Ovary (tissue), 9 donors: Measurements from ENCODE around the gene ATCAY. TPM values are rescaled to one million over a fixed set of nuclear protein-coding genes. Genes with fewer than 3 reads are reported as not detected.
"Not testable (repeated sequence)": the region's sequence is repeated elsewhere in the genome, so short reads cannot be mapped to it uniquely, and the experiment has no call there.

ENCODE experiments used
- DNase-seq, 5 donors: peaks; one replicate each; pipeline ENCODE4 v3.0.0-alpha.2; 2019 to 2020
- H3K27ac ChIP-seq, 2 donors: fragments of 200-600 bp; one replicate each; pipeline versions ENCODE4 v1.5.1 to v1.8.0; 2019 to 2022
- H3K27me3 ChIP-seq: fragments of 200-600 bp; one replicate; pipeline ENCODE4 v1.8.0; 2022
- H3K36me3 ChIP-seq: fragments of 200-600 bp; sonication (generic); one replicate; pipeline ENCODE4 v1.5.1; 2019
- H3K4me1 ChIP-seq: one replicate; pipeline ENCODE4 v1.8.1; 2013; ENCODE audit warnings: mild to moderate bottlenecking, moderate library complexity; ENCODE audit not compliant: insufficient read depth
- H3K4me3 ChIP-seq: fragments of 200-600 bp; sonication (generic); one replicate; pipeline ENCODE4 v1.5.1; 2017
- H3K9me3 ChIP-seq, 2 donors: fragments of 200-600 bp in 1 of 2; sonication (generic) in 1 of 2; one replicate each; pipeline versions ENCODE4 v1.5.1 to v1.8.1; 2013 to 2019; ENCODE audit warnings: mild to moderate bottlenecking in 1 of 2, moderate library complexity in 1 of 2
- CTCF ChIP-seq, 3 donors: fragments of 450-650 bp in 2 of 3; fragments of 200-600 bp in 1 of 3; IDR thresholded peaks; one replicate each; pipeline versions ENCODE4 v1.5.1 to v1.8.0; 2016 to 2022; ENCODE audit warnings: antibody characterized with exemption in 3 of 3, mild to moderate bottlenecking in 1 of 3
- EP300 ChIP-seq: sonication (generic); formaldehyde crosslinking; IDR thresholded peaks from one replicate; pipeline ENCODE4 v1.6.1; 2017; ENCODE audit warnings: antibody characterized with exemption
- POLR2A ChIP-seq: fragments of 450-650 bp; IDR thresholded peaks from one replicate; pipeline ENCODE4 v1.6.1; 2017; ENCODE audit warnings: antibody characterized with exemption, mild to moderate bottlenecking, moderate library complexity
- WGBS, 3 donors: extraction: QIAGEN DNeasy Blood & Tissue Kit in 1 of 3; methylation state at CpG; one replicate each; pipeline versions ENCODE4 v1.1.5 to v1.1.7; 2013 to 2017; 5-methylcytosine and 5-hydroxymethylcytosine counted together
- intact Hi-C, 4 donors: fragments of 100-400 bp; cut with DNase I; formaldehyde crosslinking; loops; one replicate each; pipeline versions ENCODE4 v1.11.0 to v1.15.1; 2022 to 2023
- polyA plus RNA-seq, 2 donors: library from polyadenylated mRNA; stranded (reverse); fragments of 200-250 nt in 1 of 2; fragments of 350-450 nt in 1 of 2; fragmentation: Illumina TruSeq in 1 of 2; extraction: RNeasy Lipid Tissue Mini Kit (QIAGEN cat#74804) in 1 of 2; gene quantifications; one replicate each; pipeline ENCODE4 v1.2.3, GENCODE V29; 2013 to 2014
- total RNA-seq, 7 donors: library from RNA; depleted of rRNA in 2 of 7; stranded (reverse); fragments of >200 nt in 2 of 7; fragmentation: NEBNext Ultra II Directional in 3 of 7; extraction: Animal tissue kit (Norgen Biotek cat#: 25700) in 3 of 7; gene quantifications; one replicate each; pipeline versions ENCODE4 v1.1.0 to v1.2.4, GENCODE V29; 2016 to 2023
- donor health status: DM: no; HTN: no; CAD: no; lungs with moderate emphysema.
- donor health status: DM: no; HTN: no; CAD: no.
- donor health status: Bipolar disorder and iron deficiency.
- donor health status: DM: yes; HTN: yes; CAD: no.
- donor health status: DM: no; HTN: no; CAD: no.
- donor health status: DM: yes; HTN: yes; CAD: no.

The ATCAY gene
- total and polyA plus RNA-seq, 9 donors, result 0.31 TPM; not detected in 8

DNA sequence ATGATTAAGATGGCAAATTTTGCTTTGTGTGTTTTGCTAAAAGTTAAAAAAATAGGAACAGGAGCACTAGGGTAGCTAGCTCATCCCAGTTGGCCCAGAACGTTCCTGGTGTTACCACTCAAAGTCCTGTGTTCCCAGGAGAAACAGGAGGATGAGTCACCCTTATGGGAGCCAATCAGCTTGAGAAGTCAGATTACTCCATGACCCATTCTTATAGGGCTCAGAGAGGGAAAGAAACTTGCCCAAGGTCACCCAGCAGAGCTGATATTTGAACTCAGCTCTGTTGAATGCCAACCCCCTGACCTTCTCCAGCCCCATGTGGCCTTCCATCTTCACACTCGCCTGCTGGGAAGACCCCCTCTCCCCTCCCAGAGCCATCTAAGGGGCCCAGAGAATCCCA lies 65.4 kb downstream of the ATCAY start:
- Histone ChIP-seq H3K9me3 (no peaks in the 10 kb centered on the region), H3K27me3 (no peaks in the 10 kb centered on the region), H3K36me3 (no peaks in the 10 kb centered on the region), H3K4me1 (peaks cover 2% of the 10 kb centered on the region), H3K27ac (no peak overlapping the region), H3K4me3 (no peak overlapping the region)
- intact Hi-C loops, result no loop called here
- 21 to 44% (median 29%) methylated on average over 2 of the region's 2 CpGs for WGBS, 3 donors
- no peak for DNase-seq
- no peak for TF ChIP-seq EP300
- no peak for TF ChIP-seq CTCF (IDR thresholded peaks at IDR 0.05)
- no peak for TF ChIP-seq POLR2A

- H3K27me3 ChIP-seq, H3K9me3 ChIP-seq, intact Hi-C loops, H3K4me3 ChIP-seq, H3K4me1 ChIP-seq, H3K27ac ChIP-seq, DNase-seq, H3K36me3 ChIP-seq: not testable (repeated sequence)
- 89 to 92% (median 89%) methylated on average over 15 of the region's 15 CpGs for WGBS, 3 donors
These were observed 66.9 kb downstream of the ATCAY start for GRCh38 chr19:3947316-3947933.

DNA sequence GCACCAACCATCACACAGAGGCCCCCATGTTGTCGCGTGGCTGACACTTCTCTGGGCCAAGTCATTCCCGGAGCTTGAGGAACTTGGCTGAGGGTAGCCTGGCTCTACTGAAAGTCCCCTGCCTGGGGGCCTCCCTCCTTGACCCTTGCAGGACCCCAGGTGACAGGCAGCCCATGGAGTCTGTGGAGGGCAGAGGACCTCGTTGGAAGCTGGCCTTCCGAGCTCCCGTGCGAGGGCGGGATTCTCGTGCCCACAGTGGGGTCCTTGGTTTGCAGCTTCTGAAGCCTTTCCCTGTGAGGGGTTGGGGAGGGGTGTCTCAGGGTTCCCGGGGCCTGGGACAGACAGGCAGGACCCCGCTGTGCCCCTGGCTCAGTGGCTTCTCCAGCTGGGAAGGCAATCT lies 68.8 kb downstream of the ATCAY start:
- Histone ChIP-seq H3K27ac (no peak overlapping the region), H3K36me3 (no peaks in the 10 kb centered on the region), H3K4me3 (no peak overlapping the region), H3K4me1 (peaks cover 10% of the 10 kb centered on the region), H3K9me3 (no peaks in the 10 kb centered on the region), H3K27me3 (no peaks in the 10 kb centered on the region)
- no peak for DNase-seq
- TF ChIP-seq CTCF (IDR thresholded peaks at IDR 0.05) (no peak), EP300 (no peak), POLR2A (no peak)
- 70 to 77% (median 75%) methylated on average over 11 of the region's 11 CpGs for WGBS, 3 donors
- intact Hi-C loops, result no loop called here

- intact Hi-C loops, result no loop called here
- no peak overlapping the region for H3K27ac ChIP-seq
- no peak for TF ChIP-seq POLR2A
- TF ChIP-seq CTCF (IDR thresholded peaks at IDR 0.05), result no peak
- no peak for TF ChIP-seq EP300
- no peak overlapping the region for H3K4me3 ChIP-seq
- H3K9me3 ChIP-seq, result no peaks in the 10 kb centered on the region
- H3K36me3 ChIP-seq, result no peaks in the 10 kb centered on the region
- DNase-seq, result no peak
- H3K27me3 ChIP-seq, result no peaks in the 10 kb centered on the region
- peaks cover 10% of the 10 kb centered on the region for H3K4me1 ChIP-seq
- 44 to 48% (median 47%) methylated on average over 19 to 20 of the region's 20 CpGs for WGBS, 3 donors
These were observed 69.7 kb downstream of the ATCAY start for GRCh38 chr19:3949997-3950859.
